AG04450 (cell line): ENCODE results near the gene TNFRSF11A. TPM values are rescaled to one million over a fixed set of nuclear protein-coding genes. Genes with fewer than 3 reads are reported as not detected.

ENCODE experiments used
- CTCF ChIA-PET: fragments of 300-600, 350-600 bp; formaldehyde crosslinking; extraction: SDS; loops from one replicate; lab custom pipeline; 2022; ENCODE audit warnings: antibody characterized with exemption, inconsistent platforms; lab: Charles Lee
- POLR2A ChIA-PET: fragments of 350-600 bp; formaldehyde crosslinking; extraction: SDS; loops from one replicate; lab custom pipeline; 2021; ENCODE audit warnings: antibody characterized with exemption, inconsistent platforms; lab: Yijun Ruan, JAX
- DNase-seq: peaks from one replicate; pipeline ENCODE4 v3.0.0-alpha.2; 2011; ENCODE audit warnings: low read depth, low spot score
- H3K27ac ChIP-seq: one replicate; pipeline ENCODE4 v1.5.1; 2012; ENCODE audit warnings: low read depth, low read length, control low read depth
- H3K27me3 ChIP-seq: one replicate; pipeline ENCODE4 v1.6.0; 2012; ENCODE audit warnings: low read length; ENCODE audit not compliant: control insufficient read depth, insufficient read depth
- H3K4me3 ChIP-seq: 2 replicates; pipeline ENCODE4 v1.5.1; 2011; ENCODE audit warnings: mild to moderate bottlenecking, low read depth, low read length, control low read depth
- H3K9me3 ChIP-seq: 2 replicates; pipeline ENCODE4 v1.5.1; 2012; ENCODE audit warnings: low read length; ENCODE audit not compliant: control insufficient read depth, insufficient read depth
- CTCF ChIP-seq: IDR thresholded peaks from 2 replicates; pipeline ENCODE4 v1.5.1; 2011; ENCODE audit warnings: low read depth, low read length, control low read depth, inconsistent platforms
- polyA plus RNA-seq: library from polyadenylated mRNA; depleted of rRNA; stranded (reverse); fragments of >200 nt; gene quantifications from 2 replicates; pipeline ENCODE4 v1.2.3, GENCODE V29; 2011

The TNFRSF11A gene
- polyA plus RNA-seq, 1 experiment, result not detected

- Histone ChIP-seq H3K9me3 (no peaks in the 10 kb centered on the region; the same call in 1 of the 2 replicates), H3K4me3 (no peak overlapping the region), H3K27me3 (peaks cover 59% of the 10 kb centered on the region), H3K27ac (no peak overlapping the region)
- CTCF ChIA-PET, result interaction anchor here (0.6 kb wide), 1 partner anchor 24 kb away, joined by 3 read pairs; no protein-coding TSS in a partner anchor
- TF ChIP-seq CTCF, result no peak
- no peak for DNase-seq
- POLR2A ChIA-PET, result interaction anchor here (0.8 kb wide), 1 partner anchor 7 kb away, joined by 3 read pairs; no protein-coding TSS in a partner anchor
Measured at GRCh38 chr18:62324181-62324828, 805 bp upstream of the TNFRSF11A start.

- POLR2A ChIA-PET, result no interaction called here
- H3K27me3 ChIP-seq, result peaks cover 66% of the 10 kb centered on the region
- H3K4me3 ChIP-seq, result peak overlapping the region; percentile 39
- no peak overlapping the region for H3K27ac ChIP-seq
- CTCF ChIA-PET, result no interaction called here
- no peak for DNase-seq
- no peak for TF ChIP-seq CTCF
- H3K9me3 ChIP-seq, result no peaks in the 10 kb centered on the region; the same call in 1 of the 2 replicates
Measured at GRCh38 chr18:62325806-62326645, 916 bp downstream of the TNFRSF11A start.

- no peak for DNase-seq
- TF ChIP-seq CTCF, result no peak
- ChIA-PET CTCF (no interaction called here), POLR2A (no interaction called here)
- Histone ChIP-seq H3K27ac (no peak overlapping the region), H3K4me3 (no peak overlapping the region), H3K9me3 (no peaks in the 10 kb centered on the region; the same call in 1 of the 2 replicates), H3K27me3 (peaks cover 66% of the 10 kb centered on the region)
Measured at GRCh38 chr18:62326646-62327348, 1.7 kb downstream of the TNFRSF11A start.

- no peaks in the 10 kb centered on the region; the same call in 1 of the 2 replicates for H3K9me3 ChIP-seq
- H3K4me3 ChIP-seq, result no peak overlapping the region
- no peak overlapping the region for H3K27ac ChIP-seq
- POLR2A ChIA-PET, result no interaction called here
- DNase-seq, result no peak
- H3K27me3 ChIP-seq, result peaks cover 59% of the 10 kb centered on the region
- TF ChIP-seq CTCF, result no peak
- CTCF ChIA-PET, result no interaction called here
Measured at GRCh38 chr18:62327977-62328376, 2.9 kb downstream of the TNFRSF11A start.
